GM21367 (cell line): ENCODE results near the gene PAGR1.
"Not testable (repeated sequence)": the region's sequence is repeated elsewhere in the genome, so short reads cannot be mapped to it uniquely, and the experiment has no call there.

ENCODE experiments used
- ATAC-seq: cut with Tn5 transposase; IDR thresholded peaks from one replicate; pipeline ENCODE4 v1.9.1; 2021; ENCODE audit not compliant: unreplicated experiment

PAGR1 gene

GRCh38 chr16:29811896-29812665, 3.9 kb upstream of the PAGR1 start, which contains the start of gene PRRT2:
Gene PRRT2, plus strand, starts transcription at chr16:29812193. Its CDS starts 862 bp downstream, at chr16:29813055.
- ATAC-seq: no peak

DNA sequence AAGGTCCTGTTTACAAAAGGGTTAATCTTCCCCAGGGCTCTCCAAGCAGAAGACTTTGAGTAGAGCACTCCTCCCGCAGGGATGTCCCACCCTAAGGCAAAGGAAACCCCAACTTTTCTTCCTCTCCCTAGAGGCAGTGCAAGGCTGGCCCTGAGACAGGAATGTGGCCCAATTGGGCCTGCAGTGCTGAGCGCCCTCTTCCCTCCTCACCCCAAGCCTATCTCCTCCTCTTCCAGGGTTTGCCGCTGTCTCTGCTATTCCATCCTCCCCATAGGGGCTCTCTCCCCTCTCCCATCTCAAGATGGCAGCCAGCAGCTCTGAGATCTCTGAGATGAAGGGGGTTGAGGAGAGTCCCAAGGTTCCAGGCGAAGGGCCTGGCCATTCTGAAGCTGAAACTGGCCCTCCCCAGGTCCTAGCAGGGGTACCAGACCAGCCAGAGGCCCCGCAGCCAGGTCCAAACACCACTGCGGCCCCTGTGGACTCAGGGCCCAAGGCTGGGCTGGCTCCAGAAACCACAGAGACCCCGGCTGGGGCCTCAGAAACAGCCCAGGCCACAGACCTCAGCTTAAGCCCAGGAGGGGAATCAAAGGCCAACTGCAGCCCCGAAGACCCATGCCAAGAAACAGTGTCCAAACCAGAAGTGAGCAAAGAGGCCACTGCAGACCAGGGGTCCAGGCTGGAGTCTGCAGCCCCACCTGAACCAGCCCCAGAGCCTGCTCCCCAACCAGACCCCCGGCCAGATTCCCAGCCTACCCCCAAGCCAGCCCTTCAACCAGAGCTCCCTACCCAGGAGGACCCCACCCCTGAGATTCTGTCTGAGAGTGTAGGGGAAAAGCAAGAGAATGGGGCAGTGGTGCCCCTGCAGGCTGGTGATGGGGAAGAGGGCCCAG, 3.0 kb upstream of the PAGR1 start:
- ATAC-seq: no peak

- no peak for ATAC-seq
Observed at GRCh38 chr16:29813644-29814562, 2.0 kb upstream of the PAGR1 start.

GRCh38 chr16:29814592-29814991, 1.4 kb upstream of the PAGR1 start:
- no peak for ATAC-seq

GRCh38 chr16:29815032-29815721, 775 bp upstream of the PAGR1 start:
- ATAC-seq: no peak

- ATAC-seq: peak; percentile 11
Observed at GRCh38 chr16:29816694-29817441, 916 bp downstream of the PAGR1 start.

DNA sequence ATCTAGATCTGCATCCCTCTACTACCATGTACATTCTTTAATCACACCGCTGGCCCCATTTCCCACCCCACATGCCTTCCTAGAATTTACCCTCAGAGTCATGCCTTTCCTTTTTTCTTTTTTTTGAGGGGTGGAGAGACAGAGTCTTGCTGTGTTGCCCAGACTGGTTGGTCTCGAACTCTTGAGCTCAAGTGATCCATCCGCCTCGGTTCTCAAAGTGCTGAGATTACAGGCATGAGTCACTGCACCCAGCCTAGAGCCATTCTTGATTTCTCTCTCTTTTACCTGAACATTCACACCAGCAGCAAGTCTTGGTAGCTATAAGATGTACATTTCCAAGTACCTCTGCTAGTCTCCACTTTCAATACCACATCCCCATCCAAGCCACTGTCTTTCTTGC, 2.1 kb downstream of the PAGR1 start:
- no peak for ATAC-seq

DNA sequence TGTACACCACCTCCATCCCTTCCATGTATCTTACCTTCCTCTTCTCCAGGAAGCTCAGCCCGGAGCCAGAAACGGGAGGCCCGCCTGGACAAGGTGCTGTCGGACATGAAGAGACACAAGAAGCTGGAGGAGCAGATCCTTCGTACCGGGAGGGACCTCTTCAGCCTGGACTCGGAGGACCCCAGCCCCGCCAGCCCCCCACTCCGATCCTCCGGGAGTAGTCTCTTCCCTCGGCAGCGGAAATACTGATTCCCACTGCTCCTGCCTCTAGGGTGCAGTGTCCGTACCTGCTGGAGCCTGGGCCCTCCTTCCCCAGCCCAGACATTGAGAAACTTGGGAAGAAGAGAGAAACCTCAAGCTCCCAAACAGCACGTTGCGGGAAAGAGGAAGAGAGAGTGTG, 3.6 kb downstream of the PAGR1 start:
- no peak for ATAC-seq

DNA sequence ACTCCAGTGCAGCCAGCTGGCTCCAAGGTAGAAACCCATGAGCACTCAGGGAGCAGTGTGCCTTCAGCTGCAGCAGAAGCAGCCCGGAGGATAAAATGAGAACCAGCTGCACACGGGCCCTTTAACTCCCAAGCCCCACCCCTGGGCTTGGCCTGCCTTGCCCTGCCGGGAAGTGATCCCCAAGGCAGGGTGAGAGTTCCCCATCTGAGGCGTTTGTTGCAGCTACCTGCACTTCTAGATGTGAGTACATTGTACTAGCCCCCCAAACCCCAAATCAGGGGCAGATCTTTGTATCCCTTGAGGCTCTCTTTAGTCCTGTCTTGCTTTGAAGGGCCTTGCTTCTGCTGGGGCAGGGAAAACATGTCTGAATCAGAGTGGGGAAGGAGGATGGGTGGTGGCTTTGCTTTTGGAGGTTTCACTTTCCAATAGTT, 4.3 kb downstream of the PAGR1 start, which contains the start of gene MVP:
Gene MVP, plus strand, starts transcription at position 192 of the 431 bp plus-strand sequence. CDS start 10,088 bp downstream, outside the sequence.
- ATAC-seq: no peak

DNA sequence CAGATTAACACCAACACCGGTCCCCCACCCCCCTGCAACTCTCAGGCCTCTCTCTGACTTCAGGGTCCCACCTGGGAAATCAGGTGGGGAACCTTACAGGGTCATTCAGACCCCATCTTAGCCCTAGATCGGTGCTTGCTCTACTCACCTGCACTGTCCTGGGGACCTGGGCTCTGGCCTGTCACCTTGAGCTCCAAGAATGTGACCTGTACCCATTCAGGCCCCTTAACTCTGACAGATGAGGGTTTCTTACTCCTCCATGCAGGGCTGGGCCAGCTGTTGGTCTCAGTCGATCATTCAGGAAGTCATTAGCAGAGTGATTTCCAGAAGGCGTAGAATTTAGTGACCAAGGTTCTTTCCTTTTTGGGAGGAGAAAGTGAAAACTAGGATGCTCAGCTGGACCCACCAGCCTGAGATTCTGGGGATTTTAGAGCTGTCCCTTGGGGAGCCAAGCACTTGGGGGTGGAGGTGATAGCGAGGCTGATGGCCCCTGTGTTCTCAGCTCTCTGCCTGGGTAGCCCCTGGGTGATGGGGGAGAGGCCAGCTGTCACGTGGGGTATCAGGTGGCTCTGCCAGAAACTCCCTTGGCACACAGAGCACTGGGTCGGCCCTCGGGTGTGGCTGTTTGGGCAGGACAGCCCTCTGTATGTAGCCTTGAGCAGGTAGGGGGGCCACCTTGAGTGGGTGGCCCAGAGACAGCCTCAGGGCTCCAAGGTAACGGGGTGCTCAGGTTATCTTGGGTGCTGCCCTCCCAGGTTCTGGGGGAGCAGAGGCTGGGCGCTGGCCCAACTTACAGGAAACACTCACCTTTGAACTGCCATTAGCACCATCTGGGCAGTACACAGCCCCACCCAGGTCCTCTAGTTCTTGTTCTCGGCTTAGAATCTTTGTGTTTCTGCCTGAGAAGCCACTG, 5.0 kb downstream of the PAGR1 start:
- no peak for ATAC-seq

DNA sequence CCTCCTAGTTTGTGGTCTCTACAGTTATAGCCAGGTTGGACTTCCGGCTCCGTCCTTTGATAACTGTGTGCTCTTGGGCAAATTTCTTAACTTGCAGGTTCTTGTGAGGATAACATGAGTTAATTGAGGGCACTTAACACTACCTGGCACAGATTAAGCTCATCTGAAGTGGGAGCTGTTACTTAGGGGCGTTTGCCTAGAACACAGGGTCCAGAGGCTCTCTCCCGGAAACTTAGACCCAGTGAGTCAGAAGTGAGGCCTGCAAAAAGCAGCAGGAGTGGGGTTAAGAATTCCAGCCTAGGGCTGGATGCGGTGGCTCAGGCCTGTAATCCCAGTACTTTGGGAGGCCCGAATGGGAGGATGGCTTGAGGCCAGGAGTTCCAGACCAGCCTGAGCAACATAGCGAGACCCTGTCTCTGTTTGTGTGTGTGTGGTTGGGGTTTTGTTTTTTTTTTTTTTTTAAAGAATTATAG, 5.7 kb downstream of the PAGR1 start:
- ATAC-seq: no peak

DNA sequence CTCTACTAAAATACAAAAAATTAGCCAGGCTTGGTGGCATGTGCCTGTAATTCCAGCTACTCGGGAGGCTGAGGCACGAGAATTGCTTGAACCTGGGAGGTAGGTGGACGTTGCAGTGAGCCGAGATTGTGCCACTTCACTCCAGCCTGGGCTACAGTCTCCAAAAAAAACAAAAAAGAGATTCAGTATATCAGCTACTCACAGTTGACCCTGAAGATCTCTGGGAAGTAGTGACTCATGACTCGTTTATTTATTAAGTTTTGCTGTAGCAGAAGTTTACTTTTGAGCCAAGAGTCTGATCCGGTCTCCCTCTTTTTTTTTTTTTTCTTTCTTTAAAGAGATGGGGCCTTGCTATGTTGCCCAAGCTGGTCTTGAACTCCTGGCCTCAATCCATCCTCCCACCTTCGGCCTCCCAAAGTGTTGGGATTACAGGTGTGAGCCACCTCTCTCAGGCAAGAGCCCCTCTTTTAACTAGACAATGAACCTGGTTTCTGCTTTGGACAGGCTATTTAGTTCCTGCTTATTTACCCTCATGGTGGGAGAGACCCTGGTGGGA, 8.7 kb downstream of the PAGR1 start:
- no peak for ATAC-seq

DNA sequence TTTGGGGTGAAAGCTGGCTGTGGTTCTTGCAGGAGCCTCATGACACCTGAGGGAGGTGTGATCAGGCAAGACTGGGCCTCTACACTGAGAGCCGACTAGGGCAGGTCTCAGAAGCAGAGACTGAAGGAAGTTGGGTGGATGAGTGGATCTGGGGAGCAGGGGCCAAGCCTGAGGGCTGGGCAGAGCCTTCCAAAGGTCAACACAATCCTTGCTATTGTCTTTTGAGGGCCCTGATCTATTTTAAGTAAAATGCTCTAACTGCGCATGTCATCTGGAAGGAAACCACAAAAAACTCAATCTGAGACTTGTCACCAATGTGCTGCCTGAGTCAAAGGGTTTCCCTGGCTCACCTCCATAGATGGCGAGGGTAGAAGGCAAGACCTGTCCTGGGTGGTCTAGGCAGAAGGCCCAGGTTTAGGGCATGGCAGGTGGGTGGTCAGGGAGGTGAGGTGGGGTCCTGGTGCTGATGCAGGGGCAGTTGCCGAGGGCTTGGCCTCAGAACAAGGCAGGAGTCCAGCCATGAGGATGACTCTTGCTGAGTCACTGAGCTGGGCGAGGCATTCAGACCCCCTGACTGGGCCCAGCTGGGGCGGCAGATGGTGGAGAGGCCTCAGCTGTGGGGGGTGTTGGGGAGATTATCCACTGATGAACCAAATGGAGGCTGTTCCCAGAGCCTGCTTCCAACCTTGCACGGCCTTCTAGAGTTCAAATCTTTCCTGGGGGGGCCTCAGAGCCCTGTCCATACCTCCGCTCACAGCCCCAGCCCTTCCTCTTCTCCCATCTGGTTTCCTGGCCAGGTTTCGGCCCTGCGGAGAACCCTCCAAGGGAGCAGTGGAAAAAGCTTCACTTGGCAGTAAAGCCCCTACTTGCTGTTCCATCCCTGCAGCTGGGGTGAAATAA, 9.4 kb downstream of the PAGR1 start:
- no peak for ATAC-seq

DNA sequence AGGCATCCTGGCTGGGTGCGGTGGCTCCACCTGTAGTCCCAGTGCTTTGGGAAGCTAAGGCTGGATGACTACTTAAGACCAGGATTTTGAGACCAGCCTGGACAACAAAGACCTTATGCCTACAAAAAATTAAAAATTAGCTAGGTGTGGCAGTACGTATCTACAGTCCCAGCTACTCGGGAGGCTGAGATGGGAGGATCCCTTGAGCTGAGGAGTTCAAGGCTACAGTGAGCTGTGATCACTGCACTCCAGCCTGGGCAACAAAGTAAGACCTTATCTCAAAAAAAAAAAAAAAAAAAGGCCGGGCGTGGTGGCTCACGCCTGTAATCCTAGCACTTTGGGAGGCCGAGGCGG, 10.4 kb downstream of the PAGR1 start:
- ATAC-seq: no peak

GRCh38 chr16:29830774-29831173, 14.8 kb downstream of the PAGR1 start:
- no peak for ATAC-seq

DNA sequence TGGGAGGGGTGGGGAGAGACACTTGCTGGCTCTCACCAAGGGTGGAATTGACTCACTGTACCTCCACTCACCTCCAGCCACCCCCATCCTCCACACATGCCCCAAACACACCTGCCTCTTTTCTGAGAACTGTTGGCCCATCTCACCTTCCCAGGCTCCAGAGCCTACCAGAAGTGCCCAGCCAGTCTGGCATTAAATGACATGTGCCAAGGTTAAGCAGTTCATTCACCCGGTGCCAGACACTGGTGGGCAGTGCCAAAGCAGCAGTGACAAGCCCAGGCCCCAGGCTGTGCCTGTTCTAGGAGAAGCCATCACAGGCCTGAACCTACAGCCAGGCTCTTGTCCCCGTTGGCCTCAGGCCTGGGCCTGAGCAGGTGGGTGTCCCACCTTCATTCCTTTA, 15.5 kb downstream of the PAGR1 start:
- ATAC-seq: no peak

DNA sequence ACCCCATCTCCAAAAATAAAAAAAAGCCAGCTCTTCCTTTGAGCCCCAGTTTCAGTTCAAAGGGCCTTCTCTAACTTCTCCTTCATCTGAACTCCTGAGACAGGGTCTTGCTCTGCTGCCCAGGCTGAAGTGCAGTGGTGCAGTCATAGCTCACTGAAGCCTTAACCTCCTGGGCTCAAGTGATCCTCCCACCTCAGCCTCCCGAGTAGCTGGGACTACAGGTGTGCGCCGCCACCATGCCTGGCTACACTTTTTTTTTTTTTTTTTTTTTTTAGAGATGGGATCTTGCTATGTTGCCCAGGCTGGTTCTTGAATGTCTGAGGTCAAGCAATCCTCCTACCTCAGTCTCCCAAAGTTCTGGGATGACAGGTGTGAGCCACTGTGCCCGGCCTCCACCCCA, 17.3 kb downstream of the PAGR1 start:
- not testable (repeated sequence) for ATAC-seq
